CD4-positive, alpha-beta T cell treated with Interleukin-1 beta for 1 hour (primary cell): ENCODE data around the gene GHITM.
A peak's percentile ranks its signal among the peaks of the same experiment; 100 is the strongest.
"Not testable (repeated sequence)": the region's sequence is repeated elsewhere in the genome, so short reads cannot be mapped to it uniquely, and the experiment has no call there.

Source experiments
- DNase-seq, 2 donors: peaks; one replicate each; pipeline ENCODE4 v3.0.0-alpha.2; 2020 to 2022

Gene GHITM

DNA sequence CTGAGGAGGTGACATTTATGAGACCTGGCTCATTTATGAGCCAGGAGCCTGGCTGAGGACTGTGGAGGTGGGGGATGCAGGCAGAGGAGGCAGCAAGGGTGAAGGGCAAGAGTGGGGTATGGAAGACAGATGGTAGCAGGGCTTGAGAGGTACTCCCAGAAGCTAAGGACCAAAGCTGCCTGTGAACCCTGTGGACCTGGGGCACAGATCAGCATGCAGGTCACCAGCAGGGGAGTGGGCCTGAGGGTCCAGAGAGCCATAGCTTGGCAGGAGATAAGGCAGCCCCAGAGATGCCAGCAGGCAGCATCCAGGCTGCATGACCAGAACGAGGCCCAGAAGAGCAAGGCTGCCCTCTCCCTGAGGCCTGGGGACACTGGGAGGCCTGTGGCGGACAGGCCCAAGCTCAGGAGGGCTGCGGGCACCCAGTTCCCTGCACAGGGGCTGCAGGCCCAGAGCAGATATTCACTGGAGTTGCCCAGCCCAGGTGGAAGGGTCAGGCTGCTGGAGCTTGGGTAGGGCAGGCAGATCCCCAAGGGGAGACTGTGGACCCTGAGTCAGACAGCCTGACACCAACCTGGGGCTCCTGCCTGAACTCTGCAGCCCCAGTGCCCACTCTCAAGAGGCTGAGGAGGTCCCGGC is 37.6 kb downstream of the GHITM start:
- DNase-seq = no peak

DNA sequence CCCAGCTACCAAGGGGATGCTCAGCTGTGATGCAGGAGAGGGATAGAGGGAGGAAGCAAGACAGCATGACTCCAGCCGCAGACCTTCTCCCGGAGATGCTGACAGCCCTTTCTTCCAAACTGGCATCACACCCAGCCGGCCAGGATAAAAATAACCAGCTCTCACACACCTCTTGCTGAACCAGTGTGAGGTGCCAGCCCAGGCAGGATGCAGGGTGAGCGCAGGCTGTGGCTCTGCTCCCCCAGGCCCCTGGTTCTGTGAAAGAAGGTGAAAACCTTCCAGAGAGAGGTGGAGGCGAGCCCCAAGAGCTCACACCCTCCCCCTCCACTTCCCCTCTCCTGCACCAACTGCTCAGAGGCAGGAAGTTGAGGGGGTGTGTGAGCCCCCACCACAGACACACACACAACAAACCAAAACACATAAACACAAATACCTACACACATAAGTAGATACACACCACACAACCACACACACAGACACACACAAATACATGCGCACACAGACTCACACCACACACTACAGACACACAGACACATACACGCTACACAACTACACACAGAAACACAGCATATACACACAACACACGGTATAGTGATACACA is 38.3 kb downstream of the GHITM start:
- DNase-seq = peak; percentile 69 to 71

DNA sequence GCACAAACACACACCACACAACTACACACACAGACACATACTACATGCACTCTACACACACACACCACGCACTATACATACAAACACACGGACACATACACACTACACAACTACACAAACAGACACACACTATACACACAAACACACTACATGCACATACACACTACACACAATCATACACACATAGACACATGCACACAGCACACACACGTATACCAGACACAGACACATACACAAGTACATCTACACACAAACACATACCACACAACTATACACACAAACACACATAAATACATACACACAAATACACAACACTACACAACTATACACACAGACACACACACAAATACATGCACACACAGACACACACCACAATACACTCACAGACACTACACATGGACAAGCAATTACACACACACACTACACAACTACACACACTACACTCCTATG is 38.9 kb downstream of the GHITM start:
- DNase-seq = no peak

DNA sequence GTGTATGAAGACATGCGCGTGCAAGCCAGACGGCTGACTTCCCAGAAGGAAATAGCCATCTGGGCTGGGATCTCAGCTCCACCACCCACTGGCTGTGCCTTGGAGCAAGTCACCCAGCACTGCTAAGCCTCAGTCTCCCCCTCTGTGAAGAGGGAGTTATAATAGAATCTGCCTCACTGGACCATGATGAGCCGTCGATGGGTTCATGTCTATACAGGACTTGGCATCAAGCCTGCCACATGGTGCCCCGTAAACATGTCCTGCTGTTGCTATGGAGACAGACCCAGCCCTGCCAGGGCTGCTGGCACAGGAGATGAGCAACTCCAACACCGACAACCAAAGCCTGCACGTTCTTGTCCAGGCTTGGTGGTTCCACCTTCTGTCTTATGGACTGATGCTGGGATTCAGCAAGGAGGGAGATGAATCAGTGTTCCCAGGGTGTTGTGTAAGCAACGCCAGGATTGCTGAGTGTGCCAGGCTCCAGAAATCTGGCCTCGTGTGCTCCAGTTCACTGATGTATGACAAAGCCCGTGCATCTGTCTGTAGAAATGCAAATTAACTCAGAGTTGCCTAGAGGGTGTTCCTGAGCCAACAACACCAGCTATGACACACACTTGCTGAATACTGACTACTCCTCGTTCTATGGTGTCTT is 39.9 kb downstream of the GHITM start:
- peak; percentile 37 to 62 for DNase-seq

DNA sequence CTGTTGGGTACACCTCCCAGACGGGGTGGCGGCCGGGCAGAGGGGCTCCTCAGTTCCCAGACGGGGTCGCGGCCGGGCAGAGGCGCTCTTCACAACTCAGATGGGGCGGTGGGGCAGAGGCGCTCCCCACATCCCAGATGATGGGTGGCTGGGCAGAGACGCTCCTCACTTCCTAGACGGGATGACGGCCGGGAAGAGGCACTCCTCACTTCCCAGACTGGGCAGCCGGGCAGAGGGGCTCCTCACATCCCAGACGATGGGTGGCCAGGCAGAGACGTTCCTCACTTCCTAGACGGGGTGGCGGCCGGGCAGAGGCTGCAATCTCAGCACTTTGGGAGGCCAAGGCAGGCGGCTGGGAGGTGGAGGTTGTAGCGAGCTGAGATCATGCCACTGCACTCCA is 41.1 kb downstream of the GHITM start:
- not testable (repeated sequence) for DNase-seq

DNA sequence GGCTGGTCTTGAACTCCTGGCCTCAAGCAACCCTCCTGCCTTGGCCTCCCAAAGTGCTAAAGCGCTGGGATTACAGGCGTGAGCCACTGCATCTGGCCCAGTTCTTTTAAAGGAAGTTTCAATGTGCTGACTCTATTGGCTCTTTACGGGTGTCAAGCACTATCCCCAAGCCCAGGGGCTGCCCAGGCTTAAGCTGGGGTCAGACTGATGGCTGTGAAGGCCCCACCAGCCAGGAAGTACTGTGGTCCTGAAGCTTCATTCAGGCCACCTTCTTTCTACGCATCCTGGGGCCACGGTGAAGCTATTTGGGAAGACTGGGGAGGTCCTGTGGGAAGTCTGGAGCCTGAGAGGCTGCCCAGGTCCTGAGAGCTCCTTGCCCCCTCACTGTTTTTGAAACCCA is 42.3 kb downstream of the GHITM start:
- no peak for DNase-seq

DNA sequence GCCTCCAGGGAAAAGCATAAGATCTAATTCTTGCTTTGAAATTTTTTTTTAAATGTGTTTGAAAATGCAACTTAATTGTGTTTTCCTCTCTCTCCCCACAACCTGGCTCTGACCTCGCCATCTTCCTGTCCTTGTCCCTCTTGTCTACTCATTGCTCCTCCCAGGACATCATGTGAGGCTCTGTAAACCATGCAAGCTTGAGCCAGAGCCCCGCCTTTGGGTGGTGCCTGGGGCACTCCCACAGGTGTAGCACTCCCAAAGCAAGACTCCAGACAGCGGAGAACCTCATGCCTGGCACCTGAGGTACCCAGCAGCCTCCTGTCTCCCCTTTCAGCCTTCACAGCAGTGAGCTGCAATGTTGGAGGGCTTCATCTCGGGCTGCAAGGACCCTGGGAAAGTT is 45.2 kb downstream of the GHITM start:
- no peak for DNase-seq

DNA sequence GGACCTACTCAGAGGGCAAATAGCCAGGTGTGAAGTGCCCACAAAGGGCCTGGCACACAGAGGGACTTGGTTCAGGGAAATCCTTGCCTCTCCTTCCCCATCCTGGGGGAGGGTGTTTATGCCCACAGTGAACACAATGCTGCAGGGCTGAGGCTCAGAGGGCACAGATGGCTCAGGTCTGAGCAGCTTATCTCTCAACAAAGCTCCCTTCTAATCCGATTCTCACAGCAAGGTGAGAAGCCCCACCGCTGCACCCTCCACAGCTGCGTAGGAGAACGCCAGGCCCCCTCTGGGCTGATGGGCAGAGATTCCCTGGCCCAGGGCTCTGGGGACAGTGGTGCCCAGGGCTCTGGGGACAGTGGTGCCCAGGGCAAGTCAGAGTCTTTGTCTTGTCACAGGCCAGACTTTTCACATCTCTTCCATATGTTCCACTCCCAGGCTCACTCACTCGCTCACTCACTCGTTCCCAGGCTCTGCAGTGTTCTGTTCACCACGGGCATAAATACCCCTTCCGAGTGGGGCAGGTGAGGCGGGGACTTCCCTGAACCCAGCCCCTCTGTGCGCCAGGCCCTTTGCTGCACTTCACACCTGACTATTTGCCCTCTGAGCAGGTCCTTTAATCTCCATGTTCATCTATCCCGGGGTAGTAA is 46.3 kb downstream of the GHITM start:
- DNase-seq = no peak

DNA sequence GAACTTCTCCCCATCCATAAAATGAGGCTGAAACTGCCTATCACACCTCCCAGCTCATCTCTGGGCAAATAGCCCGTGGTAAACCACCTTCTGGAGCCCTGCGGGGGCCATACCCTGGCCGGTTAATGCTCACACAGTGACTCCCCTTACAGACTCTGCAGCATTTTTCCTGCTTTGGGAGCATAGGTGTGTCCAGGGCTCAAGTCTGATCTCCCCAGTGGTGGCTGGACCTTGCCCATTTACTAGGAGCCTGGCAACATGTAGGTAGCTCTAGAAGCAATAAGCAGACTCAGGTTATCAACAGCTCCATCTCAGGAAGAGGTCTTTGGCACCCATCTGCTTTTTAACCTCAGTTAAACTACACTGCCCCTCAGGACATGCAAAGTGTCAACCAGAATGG is 49.5 kb downstream of the GHITM start:
- DNase-seq = no peak

DNA sequence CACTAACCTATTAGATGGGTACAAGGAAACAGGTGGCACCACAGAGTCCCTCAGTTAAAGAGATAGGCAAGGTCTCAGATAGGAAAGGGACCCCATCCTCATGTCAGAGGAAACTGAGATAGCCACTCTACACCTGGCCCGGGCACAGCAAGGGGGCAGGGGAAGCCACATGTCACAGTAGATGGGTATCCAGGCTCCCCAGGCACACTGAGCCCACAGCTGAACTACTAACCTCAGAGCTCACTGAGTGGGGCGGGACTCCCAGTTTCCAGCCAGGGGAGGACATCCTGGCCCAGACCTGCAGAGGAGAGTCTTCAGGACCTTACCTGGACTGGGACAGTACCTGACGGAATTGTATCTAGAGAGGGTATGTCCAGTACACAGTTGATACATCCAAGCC is 51.3 kb downstream of the GHITM start:
- DNase-seq = no peak

DNA sequence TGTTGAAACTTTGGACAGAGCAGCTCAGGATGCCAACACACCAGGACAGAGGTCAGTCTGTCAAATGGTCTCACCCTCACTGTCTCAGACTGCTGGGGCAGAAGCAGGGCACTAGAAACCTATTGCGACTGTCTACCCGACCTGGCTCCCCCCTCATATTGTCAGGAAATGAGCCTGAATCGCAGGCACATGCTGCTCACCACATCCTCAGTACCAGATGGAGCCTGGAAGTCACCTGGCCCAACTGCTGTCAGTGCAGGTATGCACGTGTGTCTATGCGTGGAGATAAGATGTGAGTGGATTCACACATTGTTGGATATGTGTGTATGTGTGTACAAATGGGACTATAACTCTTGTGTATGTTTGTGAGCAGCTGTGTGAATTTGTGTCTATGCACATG is 51.8 kb downstream of the GHITM start:
- peak; percentile 3 to 25 for DNase-seq

DNA sequence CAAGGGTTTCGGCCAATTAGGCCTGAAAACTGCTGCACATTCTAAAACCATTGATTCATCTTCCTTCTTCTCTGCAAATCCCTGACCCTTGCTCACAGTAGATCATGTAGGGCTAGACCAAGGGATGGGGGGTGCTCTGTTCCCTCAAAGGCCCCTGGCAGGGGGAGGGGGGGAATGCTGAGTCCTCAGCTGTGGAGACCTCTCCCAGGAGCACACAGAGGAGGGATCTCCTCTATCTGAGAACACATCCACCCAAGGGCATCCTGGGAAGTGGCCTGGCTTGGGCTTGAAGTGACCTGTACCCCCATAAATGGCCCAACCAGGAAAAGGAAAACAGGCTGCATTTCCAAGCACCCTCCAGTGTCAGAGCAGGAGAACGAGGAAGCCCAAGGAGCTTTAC is 54.0 kb downstream of the GHITM start:
- no peak for DNase-seq

DNA sequence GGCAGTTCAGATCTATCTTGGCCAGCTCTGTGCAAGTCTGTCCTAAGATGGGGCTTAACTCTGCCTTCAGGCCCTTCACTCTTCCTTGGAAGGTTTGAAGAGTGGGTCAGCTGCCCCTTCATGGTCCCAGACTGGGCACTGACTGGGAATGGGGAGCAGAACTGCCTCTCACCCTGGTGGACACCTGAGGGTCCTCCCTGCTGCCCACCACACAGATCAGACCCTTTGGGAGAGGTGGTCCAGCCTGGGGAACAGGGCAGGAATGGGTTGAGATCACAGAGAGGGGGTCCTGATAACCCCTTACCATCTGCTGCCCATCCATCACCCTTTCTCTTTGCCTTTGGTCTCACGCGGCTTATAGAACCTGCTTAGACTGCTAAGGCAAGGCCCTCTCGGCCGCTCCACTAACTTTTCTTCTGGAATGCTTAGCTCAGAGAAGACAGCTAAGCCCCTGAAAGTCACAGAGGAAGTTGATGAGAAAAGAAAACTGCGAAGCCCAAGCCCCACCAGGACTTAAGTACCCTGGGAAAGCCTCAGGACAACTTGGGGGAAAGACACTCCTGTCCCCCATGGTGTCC is 54.6 kb downstream of the GHITM start:
- DNase-seq = no peak

DNA sequence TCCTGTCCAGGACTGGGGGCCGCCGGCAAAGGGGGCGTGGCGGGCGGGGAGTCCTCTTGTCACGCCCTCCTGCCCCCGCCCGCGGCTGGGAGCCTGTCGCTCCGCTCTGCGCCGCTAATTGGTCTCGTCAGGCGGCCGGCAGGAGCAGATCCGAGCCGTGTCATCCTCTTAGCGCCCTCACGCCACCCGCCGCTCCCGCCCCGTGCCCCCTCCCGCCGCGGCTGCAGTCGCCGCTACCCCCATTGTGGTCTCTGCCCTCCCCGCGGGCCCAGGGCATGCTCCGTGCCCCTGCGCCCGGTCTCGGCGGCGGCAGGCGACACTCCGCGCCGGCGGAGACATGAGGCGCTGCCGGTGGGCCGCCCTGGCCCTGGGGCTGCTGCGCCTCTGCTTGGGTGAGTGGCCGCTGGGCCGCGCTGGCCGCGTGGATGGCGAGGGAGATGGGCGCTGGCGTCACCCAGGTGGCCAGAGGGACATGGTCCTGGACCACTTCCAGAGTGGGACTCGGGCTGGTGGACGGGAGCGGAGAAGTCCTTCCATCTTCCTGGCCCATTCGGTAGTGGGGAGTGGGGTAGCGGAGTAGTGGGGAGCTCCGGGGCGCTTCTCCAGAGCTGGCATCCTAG is 55.2 kb downstream of the GHITM start, which contains the start of gene CDHR1:
CDHR1 (plus strand) TSS at position 114 of the 620 bp plus-strand sequence; CDS start at position 338, 224 bp downstream.
- peak; percentile 62 to 63 for DNase-seq

DNA sequence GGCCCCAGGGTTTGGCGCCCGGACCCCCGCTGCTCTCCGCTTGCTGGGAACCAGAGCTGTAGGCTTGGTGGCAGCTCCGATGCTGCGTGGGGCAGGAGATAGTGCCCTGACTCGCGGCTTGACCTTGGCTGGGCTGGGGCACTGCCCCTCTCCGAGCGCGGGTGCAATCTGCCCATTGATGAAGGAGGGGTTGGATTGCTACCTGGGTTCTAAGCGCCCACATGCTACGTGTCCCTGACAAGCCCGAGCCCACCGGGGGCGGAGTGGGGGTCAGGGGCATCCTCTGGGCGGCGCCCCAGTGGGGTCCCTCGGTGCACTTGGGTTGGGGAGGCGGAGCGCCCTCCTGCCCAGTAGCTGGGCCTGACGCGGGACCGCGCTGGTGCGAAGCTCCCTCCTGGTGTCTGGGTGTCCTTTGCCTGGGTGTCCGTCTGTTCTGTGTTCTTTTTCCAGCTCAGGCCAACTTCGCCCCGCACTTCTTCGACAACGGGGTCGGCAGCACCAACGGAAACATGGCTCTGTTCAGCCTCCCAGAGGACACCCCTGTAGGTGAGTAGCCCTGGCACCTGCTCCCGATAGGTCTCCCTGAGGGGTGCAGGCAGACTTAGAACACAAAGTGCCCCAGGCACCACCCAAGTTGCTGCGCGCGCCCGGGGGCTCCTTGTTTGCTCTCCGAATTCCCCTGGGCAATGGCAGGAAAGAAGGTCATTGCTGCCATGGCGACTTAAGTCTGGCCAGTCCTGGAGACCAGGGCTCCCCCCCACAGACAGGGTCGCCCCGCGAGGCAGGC is 55.9 kb downstream of the GHITM start:
- no peak for DNase-seq

DNA sequence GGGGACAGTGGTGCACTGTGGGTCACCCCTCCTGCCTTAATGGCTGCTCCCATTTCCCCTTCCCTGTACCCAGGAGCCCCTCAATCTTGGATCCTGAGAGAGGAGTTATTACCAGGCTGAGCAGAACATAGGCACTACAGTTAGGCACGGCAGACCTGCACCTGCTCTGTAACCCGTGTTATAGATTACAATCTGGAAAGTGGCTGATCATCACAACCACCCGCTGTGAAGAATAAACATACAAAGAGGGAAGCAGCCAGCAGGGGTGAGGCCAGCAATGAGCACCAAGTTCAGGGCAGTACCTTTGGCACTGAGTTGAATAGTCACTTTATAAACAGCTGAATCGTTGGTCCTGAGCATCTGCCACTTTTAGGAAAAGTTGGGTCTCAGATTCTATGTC is 56.8 kb downstream of the GHITM start:
- no peak for DNase-seq

DNA sequence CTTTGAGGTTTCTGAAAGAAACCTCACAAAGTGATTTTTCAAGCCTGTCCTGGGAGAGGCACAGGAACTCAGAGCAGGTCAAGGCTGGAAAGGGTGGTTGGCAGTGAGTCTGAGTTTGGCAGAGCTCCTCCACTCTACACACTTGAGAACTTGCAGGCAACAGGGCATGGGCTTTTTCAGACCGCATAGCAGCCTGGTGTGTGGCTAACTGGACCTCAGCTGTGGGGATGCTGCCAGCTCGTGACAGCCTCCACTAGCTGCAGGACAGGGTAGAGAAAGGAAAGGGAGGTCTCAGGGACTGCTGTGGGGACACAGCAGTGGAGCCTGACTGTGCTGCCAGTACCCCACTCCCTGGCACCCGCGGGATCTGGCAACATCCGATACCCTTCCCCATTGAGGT is 57.6 kb downstream of the GHITM start:
- DNase-seq = no peak

DNA sequence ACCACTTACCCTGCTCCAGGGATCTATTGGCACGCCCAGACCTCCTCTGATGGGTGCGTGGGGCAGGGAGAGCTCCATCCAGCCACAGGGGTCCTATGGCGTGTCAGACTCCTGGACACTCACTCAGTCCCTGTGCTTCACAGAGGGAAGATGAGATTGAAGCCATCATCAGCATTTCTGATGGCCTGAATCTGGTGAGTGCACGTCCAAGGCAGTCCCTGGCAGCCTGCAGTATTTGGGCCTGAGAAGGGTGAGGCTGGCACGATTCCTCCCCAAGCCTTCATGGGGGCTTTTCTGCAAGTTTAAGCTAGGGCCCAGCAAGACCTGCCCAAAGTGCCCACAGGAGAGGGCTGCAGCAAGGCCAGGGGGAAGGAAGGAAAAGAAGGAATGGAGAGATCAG is 58.3 kb downstream of the GHITM start:
- no peak for DNase-seq

DNA sequence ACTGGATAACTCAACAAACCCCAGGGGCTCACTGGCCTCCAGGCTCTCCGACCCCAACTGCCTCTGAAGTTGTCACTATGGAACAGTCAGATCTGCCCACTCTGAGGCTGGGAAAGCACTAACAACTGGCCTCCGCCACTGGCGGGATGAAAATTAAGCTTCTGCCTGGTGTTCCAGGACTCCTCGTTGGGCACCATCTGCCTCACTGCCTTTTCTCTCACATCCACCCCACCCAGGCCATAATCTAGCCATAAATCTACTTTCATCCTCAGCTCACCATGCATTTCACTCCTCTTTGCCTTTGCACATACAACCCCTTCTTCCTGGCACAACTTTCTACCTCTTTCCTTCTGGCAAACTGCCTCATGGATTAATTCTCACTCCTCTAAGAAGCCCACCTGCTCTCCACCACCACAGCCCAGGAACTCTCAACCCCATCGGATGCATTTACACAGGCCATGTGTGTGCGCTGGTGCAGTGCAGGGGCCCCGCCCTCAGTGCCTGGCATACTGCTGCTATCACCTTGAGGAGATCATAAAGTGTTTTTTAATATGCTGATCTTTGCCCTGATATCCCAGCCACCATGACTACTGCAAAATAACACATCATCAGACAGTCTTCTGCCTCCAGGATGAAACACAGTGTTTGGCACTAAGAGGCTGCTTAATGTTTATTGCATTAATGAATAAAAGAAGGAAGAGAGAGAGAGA is 59.1 kb downstream of the GHITM start:
- no peak for DNase-seq

DNA sequence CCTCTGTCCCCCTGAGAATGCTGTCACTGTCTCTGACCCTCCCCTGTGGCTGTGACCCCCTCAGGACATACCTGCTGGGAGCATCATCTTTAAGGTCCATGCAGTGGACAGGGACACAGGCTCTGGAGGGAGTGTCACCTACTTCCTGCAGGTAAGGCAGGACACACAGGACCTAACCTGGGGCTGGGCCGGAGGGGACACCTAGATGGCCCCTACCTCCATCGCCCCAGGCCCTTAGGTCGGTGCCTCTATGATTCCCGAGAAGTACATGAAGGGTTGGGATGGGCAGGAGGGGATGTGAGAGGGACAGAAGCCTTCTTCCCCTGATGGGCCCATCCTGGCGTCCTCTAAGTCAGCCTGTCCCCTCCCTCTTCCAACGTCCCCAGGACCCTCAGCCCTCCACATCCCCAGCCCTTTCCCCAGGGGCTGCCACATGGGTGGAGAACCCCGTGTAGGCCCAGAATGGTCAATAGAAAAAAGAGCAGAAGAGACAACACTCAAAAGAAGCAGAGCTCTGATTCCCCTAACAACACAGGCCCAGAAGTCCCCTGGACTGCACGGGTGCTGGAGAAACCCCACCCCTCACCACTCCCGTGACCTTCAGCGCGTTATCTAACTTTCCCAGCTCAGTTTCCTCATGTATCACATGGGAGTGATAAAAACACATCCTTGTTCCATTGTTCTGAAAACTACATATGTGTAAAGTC is 61.4 kb downstream of the GHITM start:
- no peak for DNase-seq

DNA sequence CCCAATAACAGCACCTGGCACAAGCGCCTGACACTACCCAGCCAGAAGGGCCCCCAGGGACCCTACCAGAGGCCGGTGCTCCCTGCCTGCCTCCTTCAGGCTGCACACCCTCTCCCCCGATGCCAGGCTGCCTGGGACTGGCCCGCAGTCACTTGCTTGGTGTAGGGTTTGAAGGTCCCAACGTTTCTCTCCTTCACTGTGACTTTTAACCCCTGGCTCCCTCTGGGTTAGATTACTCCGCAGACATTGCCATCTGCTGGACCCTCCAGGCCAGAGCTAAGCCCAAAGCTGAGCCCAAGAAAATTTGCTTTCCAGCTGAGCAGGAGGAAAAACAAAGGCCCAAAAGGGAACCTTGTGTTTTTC is 61.9 kb downstream of the GHITM start:
- no peak for DNase-seq
